Esophagus muscularis mucosa (tissue), 4 donors: ENCODE results near the gene DCAF4L1. TPM values are rescaled to one million over a fixed set of nuclear protein-coding genes. Genes with fewer than 3 reads are reported as not detected.

Experiments used
- DNase-seq: peaks from one replicate; pipeline ENCODE4 v3.0.0-alpha.2; 2017; ENCODE audit errors: extremely low spot score
- H3K27ac ChIP-seq, 4 donors: fragments of 200-600 bp; sonication (generic); replicated peaks in 1 of 4; 1 replicate in 3 of 4; 2 replicates in 1 of 4; pipeline ENCODE4 v1.5.1; 2016 to 2019; ENCODE audit warnings: mild to moderate bottlenecking in 1 of 4
- H3K27me3 ChIP-seq, 4 donors: fragments of 200-600 bp; sonication (generic); one replicate each; pipeline versions ENCODE4 v1.5.1 to v1.6.0; 2016 to 2019
- H3K36me3 ChIP-seq, 4 donors: fragments of 200-600 bp; sonication (generic); one replicate each; pipeline ENCODE4 v1.5.1; 2016 to 2019
- H3K4me1 ChIP-seq, 4 donors: fragments of 200-600 bp; sonication (generic); one replicate each; pipeline ENCODE4 v1.5.1; 2016 to 2019
- H3K4me3 ChIP-seq, 4 donors: fragments of 200-600 bp; sonication (generic); 1 replicate in 2 of 4; 2 replicates in 2 of 4; pipeline ENCODE4 v1.5.1; 2016 to 2019; ENCODE audit warnings: mild to moderate bottlenecking in 4 of 4, moderate library complexity in 1 of 4
- H3K9me3 ChIP-seq, 4 donors: fragments of 200-600 bp; sonication (generic); 1 replicate in 3 of 4; 2 replicates in 1 of 4; pipeline ENCODE4 v1.5.1; 2016 to 2019
- CTCF ChIP-seq, 3 experiments: fragments of 200-600 bp in 2 of 3; fragments of 450-650 bp in 1 of 3; sonication (generic) in 2 of 3; IDR thresholded peaks; one replicate each; pipeline ENCODE4 v1.5.1; 2017 to 2019; ENCODE audit warnings: antibody characterized with exemption in 3 of 3, mild to moderate bottlenecking in 2 of 3, moderate library complexity in 1 of 3
- EP300 ChIP-seq: sonication (generic); formaldehyde crosslinking; IDR thresholded peaks from one replicate; pipeline ENCODE4 v1.6.1; 2017; ENCODE audit warnings: antibody characterized with exemption
- POLR2A ChIP-seq: fragments of 450-650 bp; IDR thresholded peaks from one replicate; pipeline ENCODE4 v1.6.1; 2017; ENCODE audit warnings: antibody characterized with exemption, moderate library complexity, mild to moderate bottlenecking, low read depth
- POLR2AphosphoS5 ChIP-seq, 2 donors: sonication (generic); formaldehyde crosslinking; IDR thresholded peaks; one replicate each; pipeline ENCODE4 v1.6.1; 2017; ENCODE audit warnings: antibody characterized with exemption in 2 of 2
- WGBS: methylation state at CpG from one replicate; pipeline ENCODE4 v1.1.5; 2018; 5-methylcytosine and 5-hydroxymethylcytosine counted together
- intact Hi-C: fragments of 100-400 bp; cut with DNase I; formaldehyde crosslinking; loops from one replicate; pipeline ENCODE4 v1.15.1; 2023
- total RNA-seq, 4 donors: library from RNA; depleted of rRNA; stranded (reverse); fragments of >200 nt; gene quantifications; one replicate each; pipeline versions ENCODE4 v1.1.0 to v1.2.1, GENCODE V29; 2016

DCAF4L1 gene
- total RNA-seq, 4 donors from 2014 or later: under 0.01 to 0.29 (median 0.18) TPM

GRCh38 chr4:41985151-41985550, 3.6 kb downstream of the DCAF4L1 start:
- Histone ChIP-seq H3K4me1 (peaks cover 3 to 11% (median 9%) of the 10 kb centered on the region in 4 donors), H3K27me3 (no peaks in the 10 kb centered on the region), H3K4me3 (no peak overlapping the region), H3K9me3 (no peaks in the 10 kb centered on the region), H3K27ac (no peak overlapping the region), H3K36me3 (no peaks in the 10 kb centered on the region)
- intact Hi-C loops: no loop called here
- no peak for DNase-seq
- TF ChIP-seq POLR2AphosphoS5 (IDR thresholded peaks at IDR 0.05) (no peak), POLR2A (no peak), CTCF (IDR thresholded peaks at IDR 0.05) (no peak), EP300 (no peak)
- WGBS: 44% methylated on average over 1 of the region's 1 CpG

- WGBS: under 1% methylated on average over 12 of the region's 12 CpGs
- Histone ChIP-seq H3K4me3 (peak overlapping the region; percentile 78 to 99 (median 84)), H3K4me1 (peaks cover 27 to 34% (median 33%) of the 10 kb centered on the region in 4 donors), H3K9me3 (no peaks in the 10 kb centered on the region), H3K27me3 (no peaks in the 10 kb centered on the region), H3K27ac (peak overlapping the region; percentile 87 to 90 (median 88)), H3K36me3 (no peaks in the 10 kb centered on the region)
- intact Hi-C loops: loop anchor here (5.0 kb wide), 1 partner anchor 53 kb away; the partner anchor contains the start of gene TMEM33
- no peak for DNase-seq
- TF ChIP-seq POLR2A (no peak), CTCF (IDR thresholded peaks at IDR 0.05) (no peak), EP300 (no peak), POLR2AphosphoS5 (IDR thresholded peaks at IDR 0.05) (no peak)
These were observed 8.4 kb downstream of the DCAF4L1 start for GRCh38 chr4:41989994-41990364.

- Histone ChIP-seq H3K27ac (peak within 1 kb of the TSS; percentile 87 to 90 (median 88)), H3K4me1 (peaks cover 27 to 34% (median 33%) of the 10 kb centered on the region in 4 donors), H3K9me3 (no peaks in the 10 kb centered on the region), H3K4me3 (peak within 1 kb of the TSS; percentile 78 to 99 (median 84)), H3K27me3 (no peaks in the 10 kb centered on the region), H3K36me3 (no peaks in the 10 kb centered on the region)
- peak in 2 of 3 experiments; percentile 19 to 59 for TF ChIP-seq CTCF (IDR thresholded peaks at IDR 0.05)
- TF ChIP-seq POLR2AphosphoS5 (IDR thresholded peaks at IDR 0.05): peak; percentile 98 to 100
- no peak for TF ChIP-seq EP300
- TF ChIP-seq POLR2A: peak; percentile 58
- intact Hi-C loops: loop anchor here (5.0 kb wide), 1 partner anchor 53 kb away; the partner anchor contains the start of gene TMEM33
- peak; percentile 99 for DNase-seq
- 2% methylated on average over 28 of the region's 64 CpGs for WGBS
These were observed 9.0 kb downstream of the DCAF4L1 start, which contains the start of gene SLC30A9 for GRCh38 chr4:41990365-41991111. Gene SLC30A9, plus strand, starts transcription at chr4:41990530. Its CDS starts 122 bp downstream, at chr4:41990652.

GRCh38 chr4:41991916-41992767, 10.6 kb downstream of the DCAF4L1 start:
- intact Hi-C loops: loop anchor here (5.0 kb wide), 1 partner anchor 55 kb away; the partner anchor contains the start of gene TMEM33
- H3K4me1 ChIP-seq: peaks cover 27 to 34% (median 33%) of the 10 kb centered on the region in 4 donors
- no peaks in the 10 kb centered on the region for H3K36me3 ChIP-seq
- H3K9me3 ChIP-seq: no peaks in the 10 kb centered on the region
- peak overlapping the region in 2 of 4 donors; percentile 78 to 88 for H3K4me3 ChIP-seq
- H3K27me3 ChIP-seq: no peaks in the 10 kb centered on the region
- no peak for TF ChIP-seq POLR2AphosphoS5 (IDR thresholded peaks at IDR 0.05)
- no peak for TF ChIP-seq POLR2A
- no peak for TF ChIP-seq CTCF (IDR thresholded peaks at IDR 0.05)
- no peak for TF ChIP-seq EP300
- DNase-seq: no peak
- no peak overlapping the region for H3K27ac ChIP-seq
- WGBS: 85% methylated on average over 10 of the region's 10 CpGs
